PC-9 (cell line): ENCODE data around the gene ZBED1.

Source experiments
- EZH2 ChIP-seq: fragments of 200-600 bp; sonication (generic); IDR thresholded peaks from 2 replicates; pipeline ENCODE4 v1.8.0; 2017; ENCODE audit warnings: antibody characterized with exemption, low read depth
- TF ChIP-seq, protein P1 (sequence below): fragments of 200-600 bp; sonication (generic); conservative IDR thresholded peaks from 2 replicates; pipeline ENCODE4 v1.6.1; 2017; ENCODE audit warnings: mixed run types, antibody characterized with exemption, mild to moderate bottlenecking, moderate library complexity

- TF ChIP-seq, protein P1, sequence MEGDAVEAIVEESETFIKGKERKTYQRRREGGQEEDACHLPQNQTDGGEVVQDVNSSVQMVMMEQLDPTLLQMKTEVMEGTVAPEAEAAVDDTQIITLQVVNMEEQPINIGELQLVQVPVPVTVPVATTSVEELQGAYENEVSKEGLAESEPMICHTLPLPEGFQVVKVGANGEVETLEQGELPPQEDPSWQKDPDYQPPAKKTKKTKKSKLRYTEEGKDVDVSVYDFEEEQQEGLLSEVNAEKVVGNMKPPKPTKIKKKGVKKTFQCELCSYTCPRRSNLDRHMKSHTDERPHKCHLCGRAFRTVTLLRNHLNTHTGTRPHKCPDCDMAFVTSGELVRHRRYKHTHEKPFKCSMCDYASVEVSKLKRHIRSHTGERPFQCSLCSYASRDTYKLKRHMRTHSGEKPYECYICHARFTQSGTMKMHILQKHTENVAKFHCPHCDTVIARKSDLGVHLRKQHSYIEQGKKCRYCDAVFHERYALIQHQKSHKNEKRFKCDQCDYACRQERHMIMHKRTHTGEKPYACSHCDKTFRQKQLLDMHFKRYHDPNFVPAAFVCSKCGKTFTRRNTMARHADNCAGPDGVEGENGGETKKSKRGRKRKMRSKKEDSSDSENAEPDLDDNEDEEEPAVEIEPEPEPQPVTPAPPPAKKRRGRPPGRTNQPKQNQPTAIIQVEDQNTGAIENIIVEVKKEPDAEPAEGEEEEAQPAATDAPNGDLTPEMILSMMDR: no peak
- TF ChIP-seq EZH2: no peak
Measured at GRCh38 chrX:2533424-2533823, 32.6 kb upstream of the ZBED1 start.
